Mesodermal cell (in vitro differentiated cells): ENCODE data around the gene IL5RA.

Experiments used
- H3K27ac ChIP-seq: 2 replicates; pipeline ENCODE4 v1.7.0; 2013; ENCODE audit warnings: mild to moderate bottlenecking, low read depth, low read length, moderate library complexity; ENCODE audit not compliant: severe bottlenecking
- H3K36me3 ChIP-seq: 2 replicates; pipeline ENCODE4 v1.7.1; 2013; ENCODE audit warnings: mild to moderate bottlenecking, low read length, moderate library complexity; ENCODE audit not compliant: control insufficient read depth, insufficient read depth
- H3K4me1 ChIP-seq: one replicate; pipeline ENCODE4 v1.7.1; 2013; ENCODE audit warnings: mild to moderate bottlenecking, low read length; ENCODE audit not compliant: insufficient read depth, control insufficient read depth, poor library complexity, severe bottlenecking
- H3K4me3 ChIP-seq: 2 replicates; pipeline ENCODE4 v1.7.0; 2013; ENCODE audit warnings: low read length, control low read depth, mild to moderate bottlenecking; ENCODE audit not compliant: insufficient read depth, poor library complexity, severe bottlenecking; ENCODE audit errors: extremely low read depth
- H3K9me3 ChIP-seq: 2 replicates; pipeline ENCODE4 v1.7.1; 2013; ENCODE audit warnings: mild to moderate bottlenecking, low read length, moderate library complexity; ENCODE audit not compliant: control insufficient read depth
- WGBS, 2 experiments: methylation state at CpG; one replicate each; pipeline ENCODE4 v1.1.5; 2013; ENCODE audit warnings: missing lambda C conversion rate in 2 of 2; ENCODE audit not compliant: insufficient coverage in 2 of 2; 5-methylcytosine and 5-hydroxymethylcytosine counted together

IL5RA gene

GRCh38 chr3:3085782-3086181 lies 24.4 kb downstream of the IL5RA start:
- H3K4me3 ChIP-seq = no peak overlapping the region
- no peaks in the 10 kb centered on the region for H3K36me3 ChIP-seq
- no peak overlapping the region for H3K27ac ChIP-seq
- no peaks in the 10 kb centered on the region for H3K9me3 ChIP-seq
- no peaks in the 10 kb centered on the region for H3K4me1 ChIP-seq
- 86 to 93% methylated on average over 5 of the region's 6 CpGs for WGBS, 2 experiments

GRCh38 chr3:3084890-3085289 lies 25.3 kb downstream of the IL5RA start:
- 90% methylated on average over 3 of the region's 3 CpGs for WGBS, 2 experiments
- Histone ChIP-seq H3K4me1 (no peaks in the 10 kb centered on the region), H3K4me3 (no peak overlapping the region), H3K36me3 (no peaks in the 10 kb centered on the region), H3K9me3 (no peaks in the 10 kb centered on the region), H3K27ac (no peak overlapping the region)

GRCh38 chr3:3082234-3082924 lies 27.8 kb downstream of the IL5RA start:
- H3K27ac ChIP-seq = no peak overlapping the region
- H3K9me3 ChIP-seq = no peaks in the 10 kb centered on the region
- WGBS, 2 experiments = 100% methylated on average over 1 of the region's 2 CpGs

GRCh38 chr3:3081381-3082233 lies 28.6 kb downstream of the IL5RA start:
- WGBS, 2 experiments = 82 to 88% methylated on average over 4 to 5 of the region's 9 CpGs
- no peaks in the 10 kb centered on the region for H3K4me1 ChIP-seq
- no peak overlapping the region for H3K4me3 ChIP-seq
- no peaks in the 10 kb centered on the region for H3K9me3 ChIP-seq
- no peaks in the 10 kb centered on the region for H3K36me3 ChIP-seq
- no peak overlapping the region for H3K27ac ChIP-seq

More at GRCh38 chr3:3082234-3082924, 27.8 kb downstream of the IL5RA start:
- Histone ChIP-seq H3K4me1 (no peaks in the 10 kb centered on the region), H3K4me3 (no peak overlapping the region), H3K36me3 (no peaks in the 10 kb centered on the region)

- Histone ChIP-seq H3K27ac (no peak overlapping the region), H3K36me3 (no peaks in the 10 kb centered on the region)
- WGBS, 2 experiments = 71 to 72% methylated on average over 3 to 4 of the region's 5 CpGs
Observed at GRCh38 chr3:3080309-3080708, 29.9 kb downstream of the IL5RA start.

GRCh38 chr3:3074551-3075257 lies 35.5 kb downstream of the IL5RA start:
- H3K36me3 ChIP-seq = no peaks in the 10 kb centered on the region
- no peak overlapping the region for H3K27ac ChIP-seq
- no peak overlapping the region for H3K4me3 ChIP-seq
- no peaks in the 10 kb centered on the region for H3K9me3 ChIP-seq
- WGBS, 2 experiments = 100% methylated on average over 1 of the region's 5 CpGs
- H3K4me1 ChIP-seq = no peaks in the 10 kb centered on the region

More at GRCh38 chr3:3080309-3080708, 29.9 kb downstream of the IL5RA start:
- no peaks in the 10 kb centered on the region for H3K4me1 ChIP-seq
- no peak overlapping the region for H3K4me3 ChIP-seq
- H3K9me3 ChIP-seq = no peaks in the 10 kb centered on the region

- Histone ChIP-seq H3K27ac (no peak overlapping the region), H3K4me1 (no peaks in the 10 kb centered on the region), H3K9me3 (no peaks in the 10 kb centered on the region), H3K36me3 (no peaks in the 10 kb centered on the region), H3K4me3 (no peak overlapping the region)
- WGBS, 2 experiments = 88 to 93% methylated on average over 4 to 5 of the region's 5 CpGs
Observed at GRCh38 chr3:3071136-3071535, 39.0 kb downstream of the IL5RA start.

- no peaks in the 10 kb centered on the region for H3K4me1 ChIP-seq
- no peaks in the 10 kb centered on the region for H3K9me3 ChIP-seq
- H3K36me3 ChIP-seq = no peaks in the 10 kb centered on the region
- no peak overlapping the region for H3K4me3 ChIP-seq
- H3K27ac ChIP-seq = no peak overlapping the region
- 93 to 100% methylated on average over 3 to 5 of the region's 5 CpGs for WGBS, 2 experiments
Observed at GRCh38 chr3:3069723-3070122, 40.5 kb downstream of the IL5RA start.

GRCh38 chr3:3068358-3068881 lies 41.8 kb downstream of the IL5RA start:
- WGBS, 2 experiments = 100% methylated on average over 1 of the region's 1 CpG; no CpG with 5 or more reads in 1 of the 2 experiments

GRCh38 chr3:3066910-3067309 lies 43.3 kb downstream of the IL5RA start:
- H3K36me3 ChIP-seq = no peaks in the 10 kb centered on the region
- no peak overlapping the region for H3K4me3 ChIP-seq
- H3K27ac ChIP-seq = no peak overlapping the region
- H3K4me1 ChIP-seq = no peaks in the 10 kb centered on the region
- no peaks in the 10 kb centered on the region for H3K9me3 ChIP-seq
- WGBS, 2 experiments = 75 to 100% methylated on average over 4 of the region's 4 CpGs

More at GRCh38 chr3:3068358-3068881, 41.8 kb downstream of the IL5RA start:
- Histone ChIP-seq H3K36me3 (no peaks in the 10 kb centered on the region), H3K27ac (no peak overlapping the region), H3K9me3 (no peaks in the 10 kb centered on the region), H3K4me3 (no peak overlapping the region), H3K4me1 (no peaks in the 10 kb centered on the region)
